HL-60 (cell line): Measurements from ENCODE around the gene TMEM200A.

Experiments used
- POLR2AphosphoS5 ChIP-seq: IDR thresholded peaks from 2 replicates; pipeline ENCODE4 v1.6.1; 2012; ENCODE audit warnings: low read depth
- TF ChIP-seq, protein P1 (sequence below): IDR thresholded peaks from one replicate; pipeline ENCODE4 v1.5.1; 2011; ENCODE audit warnings: low read length, control low read depth, inconsistent platforms; ENCODE audit not compliant: insufficient read depth

DNA sequence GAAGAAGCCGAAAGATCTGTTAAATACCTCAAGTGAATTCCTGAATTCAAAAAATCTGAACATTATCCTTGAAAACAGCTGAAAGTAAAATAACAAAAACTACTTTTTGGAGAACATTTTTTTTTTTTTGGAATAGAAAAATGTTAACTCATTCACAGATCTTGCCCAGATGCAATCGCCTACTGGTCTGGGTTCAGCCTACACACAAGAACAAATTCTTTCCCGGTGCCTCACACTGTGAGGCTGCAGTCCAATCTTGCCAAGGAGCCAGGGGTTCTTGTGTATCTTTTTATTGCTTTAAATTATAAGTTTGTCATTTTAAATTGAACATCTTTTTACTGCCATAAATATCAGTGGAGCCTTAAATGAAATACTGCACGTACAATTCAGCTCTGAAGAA lies 41.2 kb upstream of the TMEM200A start:
- TF ChIP-seq POLR2AphosphoS5 = no peak
- TF ChIP-seq, protein P1, sequence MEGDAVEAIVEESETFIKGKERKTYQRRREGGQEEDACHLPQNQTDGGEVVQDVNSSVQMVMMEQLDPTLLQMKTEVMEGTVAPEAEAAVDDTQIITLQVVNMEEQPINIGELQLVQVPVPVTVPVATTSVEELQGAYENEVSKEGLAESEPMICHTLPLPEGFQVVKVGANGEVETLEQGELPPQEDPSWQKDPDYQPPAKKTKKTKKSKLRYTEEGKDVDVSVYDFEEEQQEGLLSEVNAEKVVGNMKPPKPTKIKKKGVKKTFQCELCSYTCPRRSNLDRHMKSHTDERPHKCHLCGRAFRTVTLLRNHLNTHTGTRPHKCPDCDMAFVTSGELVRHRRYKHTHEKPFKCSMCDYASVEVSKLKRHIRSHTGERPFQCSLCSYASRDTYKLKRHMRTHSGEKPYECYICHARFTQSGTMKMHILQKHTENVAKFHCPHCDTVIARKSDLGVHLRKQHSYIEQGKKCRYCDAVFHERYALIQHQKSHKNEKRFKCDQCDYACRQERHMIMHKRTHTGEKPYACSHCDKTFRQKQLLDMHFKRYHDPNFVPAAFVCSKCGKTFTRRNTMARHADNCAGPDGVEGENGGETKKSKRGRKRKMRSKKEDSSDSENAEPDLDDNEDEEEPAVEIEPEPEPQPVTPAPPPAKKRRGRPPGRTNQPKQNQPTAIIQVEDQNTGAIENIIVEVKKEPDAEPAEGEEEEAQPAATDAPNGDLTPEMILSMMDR = no peak
